IMR-90 (cell line): ENCODE data around the gene CDH23. TPM values are rescaled to one million over a fixed set of nuclear protein-coding genes. Genes with fewer than 3 reads are reported as not detected.

Experiments used
- ATAC-seq: fragments of 200-7000 bp; cut with Tn5 transposase; 2 replicates; pipeline ENCODE4 v1.9.1; 2020; ENCODE audit warnings: low read depth, mild to moderate bottlenecking, moderate library complexity
- BruUV-seq: library from RNA; stranded (reverse); fragments of 400-500 nt; replicated peaks from 2 replicates; lab custom pipeline; 2021; lab: Mats Ljungman, UMichigan
- CTCF ChIA-PET: fragments of 300-600 bp; formaldehyde crosslinking; extraction: SDS; loops from one replicate; lab custom pipeline; 2021; ENCODE audit warnings: antibody characterized with exemption; lab: Yijun Ruan, JAX
- POLR2A ChIA-PET: fragments of 300-600 bp; sonication (Branson Sonifier 250); formaldehyde crosslinking; loops from one replicate; lab custom pipeline; 2022; ENCODE audit warnings: antibody characterized with exemption; ENCODE audit not compliant: unreplicated experiment; lab: Charles Lee
- DNase-seq: peaks from one replicate; pipeline ENCODE4 v3.0.0; 2013
- H2AFZ ChIP-seq: replicated peaks from 2 replicates; pipeline ENCODE3; 2013; ENCODE audit warnings: low read length, mild to moderate bottlenecking; ENCODE audit not compliant: poor library complexity
- H2AK5ac ChIP-seq: 2 replicates; pipeline ENCODE4 v1.6.1; 2013; ENCODE audit warnings: low read depth, low read length, inconsistent platforms
- H2AK9ac ChIP-seq: replicated peaks from 2 replicates; pipeline ENCODE3; 2013; ENCODE audit warnings: mild to moderate bottlenecking, low read depth, low read length, moderate library complexity; ENCODE audit not compliant: poor library complexity
- H2BK120ac ChIP-seq: 2 replicates; pipeline ENCODE4 v1.6.1; 2013; ENCODE audit warnings: low read depth, low read length, inconsistent platforms
- H2BK15ac ChIP-seq: 3 replicates; pipeline ENCODE4 v1.6.1; 2013; ENCODE audit warnings: low read depth, low read length, inconsistent platforms
- H2BK20ac ChIP-seq: 2 replicates; pipeline ENCODE4 v1.6.1; 2013; ENCODE audit warnings: low read depth, mild to moderate bottlenecking, inconsistent platforms, low read length, moderate library complexity
- H2BK5ac ChIP-seq: 2 replicates; pipeline ENCODE4 v1.6.1; 2013; ENCODE audit warnings: mild to moderate bottlenecking, low read depth, low read length, inconsistent platforms; ENCODE audit not compliant: poor library complexity, severe bottlenecking
- H3K14ac ChIP-seq: replicated peaks from 2 replicates; pipeline ENCODE4 v1.6.1; 2013; ENCODE audit warnings: low read depth, low read length, inconsistent platforms
- H3K18ac ChIP-seq: 2 replicates; pipeline ENCODE4 v1.6.1; 2013; ENCODE audit warnings: low read depth, low read length, control low read depth
- H3K23ac ChIP-seq: 2 replicates; pipeline ENCODE4 v1.6.1; 2013; ENCODE audit warnings: low read depth, low read length, inconsistent platforms
- H3K27ac ChIP-seq: 2 replicates; pipeline ENCODE4 v1.5.1; 2013; ENCODE audit warnings: mild to moderate bottlenecking, control low read depth, low read length; ENCODE audit not compliant: insufficient read depth
- H3K27me3 ChIP-seq: 2 replicates; pipeline ENCODE4 v1.6.1; 2013; ENCODE audit warnings: low read length; ENCODE audit not compliant: control insufficient read depth, insufficient read depth
- H3K36me3 ChIP-seq: 2 replicates; pipeline ENCODE4 v1.6.1; 2013; ENCODE audit warnings: low read length, mixed read lengths; ENCODE audit not compliant: control insufficient read depth, insufficient read depth
- H3K4ac ChIP-seq: 2 replicates; pipeline ENCODE4 v1.6.1; 2013; ENCODE audit warnings: low read depth, low read length, inconsistent platforms
- H3K4me1 ChIP-seq: 2 replicates; pipeline ENCODE4 v1.6.1; 2013; ENCODE audit warnings: low read length, mixed read lengths; ENCODE audit not compliant: control insufficient read depth, insufficient read depth
- H3K4me2 ChIP-seq: 2 replicates; pipeline ENCODE4 v1.6.1; 2013; ENCODE audit warnings: low read depth, mild to moderate bottlenecking, control low read depth, low read length, moderate library complexity
- H3K4me3 ChIP-seq: 2 replicates; pipeline ENCODE4 v1.5.1; 2013; ENCODE audit warnings: low read depth, mild to moderate bottlenecking, control low read depth, low read length, moderate library complexity; ENCODE audit not compliant: insufficient read depth
- H3K56ac ChIP-seq: 2 replicates; pipeline ENCODE4 v1.6.1; 2013; ENCODE audit warnings: low read length, inconsistent platforms; ENCODE audit not compliant: insufficient read depth; ENCODE audit errors: extremely low read depth
- H3K79me1 ChIP-seq, 2 experiments: 2 replicates each; pipeline ENCODE4 v1.6.1; 2013; ENCODE audit warnings: low read length in 2 of 2, inconsistent platforms in 1 of 2, low read depth in 1 of 2
- H3K9ac ChIP-seq: 2 replicates; pipeline ENCODE4 v1.6.1; 2013; ENCODE audit warnings: low read depth, low read length, control low read depth
- H3K9me1 ChIP-seq: 2 replicates; pipeline ENCODE4 v1.6.1; 2013; ENCODE audit warnings: low read length, inconsistent platforms; ENCODE audit not compliant: insufficient read depth
- H3K9me3 ChIP-seq: 2 replicates; pipeline ENCODE4 v1.6.1; 2013; ENCODE audit warnings: low read length; ENCODE audit not compliant: control insufficient read depth, insufficient read depth
- H4K20me1 ChIP-seq: 2 replicates; pipeline ENCODE4 v1.6.1; 2013; ENCODE audit warnings: low read length, inconsistent platforms; ENCODE audit not compliant: insufficient read depth
- H4K5ac ChIP-seq: 2 replicates; pipeline ENCODE4 v1.6.1; 2013; ENCODE audit warnings: mild to moderate bottlenecking, low read depth, low read length, control low read depth
- H4K8ac ChIP-seq, 2 experiments: 2 replicates each; pipeline ENCODE4 v1.6.1; 2013; ENCODE audit warnings: low read depth in 2 of 2, low read length in 2 of 2, control low read depth in 1 of 2, inconsistent platforms in 1 of 2
- H4K91ac ChIP-seq: 2 replicates; pipeline ENCODE4 v1.6.1; 2013; ENCODE audit warnings: low read depth, low read length, inconsistent platforms; ENCODE audit not compliant: insufficient read depth
- BHLHE40 ChIP-seq: fragments of 150-350 bp; IDR thresholded peaks from 2 replicates; pipeline ENCODE4 v1.6.1; 2016; ENCODE audit warnings: mild to moderate bottlenecking, low read depth, low read length
- CEBPB ChIP-seq: IDR thresholded peaks from 2 replicates; pipeline ENCODE4 v1.6.1; 2012; ENCODE audit warnings: low read depth, low read length, improper control_type of control experiment
- CHD1 ChIP-seq: IDR thresholded peaks from 2 replicates; pipeline ENCODE4 v1.6.1; 2012; ENCODE audit warnings: low read depth, low read length, improper control_type of control experiment
- CTCF ChIP-seq: conservative IDR thresholded peaks from 2 replicates; pipeline ENCODE4 v1.5.1; 2012; ENCODE audit warnings: mild to moderate bottlenecking, low read depth, low read length, improper control_type of control experiment
- ELK1 ChIP-seq: fragments of 150-350 bp; IDR thresholded peaks from 2 replicates; pipeline ENCODE4 v1.6.1; 2016; ENCODE audit warnings: low read depth, mild to moderate bottlenecking, low read length, moderate library complexity, borderline replicate concordance
- MAFK ChIP-seq: IDR thresholded peaks from 2 replicates; pipeline ENCODE4 v1.6.1; 2012; ENCODE audit warnings: low read depth, low read length, improper control_type of control experiment
- MAZ ChIP-seq: IDR thresholded peaks from 2 replicates; pipeline ENCODE4 v1.6.1; 2012; ENCODE audit warnings: low read depth, mild to moderate bottlenecking, low read length, improper control_type of control experiment, moderate library complexity, borderline replicate concordance
- MXI1 ChIP-seq: IDR thresholded peaks from 2 replicates; pipeline ENCODE4 v1.6.1; 2012; ENCODE audit warnings: low read depth, mild to moderate bottlenecking, low read length, moderate library complexity, borderline replicate concordance
- NFE2L2 ChIP-seq: fragments of 150-350 bp; IDR thresholded peaks from 2 replicates; pipeline ENCODE4 v1.6.1; 2016; ENCODE audit warnings: low read depth, mild to moderate bottlenecking, low read length
- POLR2A ChIP-seq: IDR thresholded peaks from 2 replicates; pipeline ENCODE4 v1.6.1; 2012; ENCODE audit warnings: mild to moderate bottlenecking, low read depth, low read length
- RAD21 ChIP-seq: IDR thresholded peaks from 2 replicates; pipeline ENCODE4 v1.6.1; 2012; ENCODE audit warnings: low read length, improper control_type of control experiment
- RCOR1 ChIP-seq: IDR thresholded peaks from 2 replicates; pipeline ENCODE4 v1.6.1; 2012; ENCODE audit warnings: mild to moderate bottlenecking, low read length, improper control_type of control experiment; ENCODE audit not compliant: insufficient replicate concordance
- RFX5 ChIP-seq: IDR thresholded peaks from 2 replicates; pipeline ENCODE4 v1.8.0; 2012; ENCODE audit warnings: low read depth, mild to moderate bottlenecking, low read length, moderate library complexity
- SMC3 ChIP-seq: fragments of 150-350 bp; IDR thresholded peaks from 2 replicates; pipeline ENCODE4 v1.6.1; 2016; ENCODE audit warnings: low read depth, mild to moderate bottlenecking, antibody characterized with exemption, low read length, moderate library complexity
- WGBS, 2 experiments: methylation state at CpG; one replicate each; pipeline versions ENCODE4 v1.1.5 to v1.1.7; 2013; ENCODE audit warnings: missing lambda C conversion rate in 2 of 2; ENCODE audit not compliant: insufficient read length in 1 of 2; ENCODE audit errors: extremely low coverage in 2 of 2; 5-methylcytosine and 5-hydroxymethylcytosine counted together
- dilution Hi-C: fragments of 300-500 bp; cut with HindIII; formaldehyde crosslinking; loops from one replicate; pipeline ENCODE4 v1.14.3; 2018; ENCODE audit warnings: low sequenced_read_pairs; ENCODE audit not compliant: unreplicated experiment
- in situ Hi-C: fragments of 300-500 bp; cut with MboI; formaldehyde crosslinking; loops from 3 replicates; pipeline ENCODE4 v1.14.3; 2019; ENCODE audit warnings: low sequenced_read_pairs, inconsistent platforms, mixed read lengths
- intact Hi-C: fragments of 100-400 bp; cut with micrococcal nuclease; formaldehyde crosslinking; loops from 2 replicates; pipeline ENCODE4 v1.10.0; 2022
- polyA plus RNA-seq, 3 experiments: library from polyadenylated mRNA; depleted of rRNA; stranded (reverse); fragments of >200 nt; gene quantifications; 2 replicates each; pipeline ENCODE4 v1.2.3, GENCODE V29; 2012; ENCODE audit warnings: low replicate concordance in 1 of 3
- total RNA-seq: library from RNA; depleted of rRNA; stranded (reverse); fragments of >200 nt; gene quantifications from 2 replicates; pipeline ENCODE4 v1.2.3, GENCODE V29; 2012
- TF ChIP-seq, protein P1 (sequence below): fragments of 150-350 bp; IDR thresholded peaks from 2 replicates; pipeline ENCODE4 v1.6.1; 2017; ENCODE audit warnings: mild to moderate bottlenecking, antibody characterized with exemption, low read length, low read depth

Gene CDH23
- total and polyA plus RNA-seq, 2 of the 4 experiments (the other 2 are of a cell fraction): under 0.01 to 0.03 TPM

DNA sequence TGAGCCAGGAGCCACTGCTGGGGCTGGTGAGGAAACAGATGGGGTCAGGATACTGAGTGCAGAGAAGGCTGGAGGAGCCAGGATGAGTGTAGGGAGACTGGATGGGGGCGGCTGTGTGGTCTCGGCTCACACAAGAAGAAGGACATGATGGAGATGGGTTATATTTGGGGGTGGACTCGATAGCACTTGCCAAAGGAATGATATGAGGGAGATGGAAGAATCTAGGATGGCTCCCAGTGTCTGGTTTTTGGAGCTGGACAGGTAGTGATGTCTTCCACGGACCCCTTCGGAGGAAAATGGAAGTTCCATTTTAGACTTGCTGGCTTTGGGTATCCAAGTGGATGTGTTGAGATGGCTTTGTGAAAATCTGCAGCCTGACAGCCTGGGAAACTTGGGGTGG, 83.9 kb downstream of the CDH23 start:
- intact Hi-C loops: no loop called here
- Histone ChIP-seq H3K9me1 (no peaks in the 10 kb centered on the region), H4K5ac (no peak overlapping the region), H3K4me3 (no peak overlapping the region), H3K4me2 (no peak overlapping the region), H3K56ac (no peak overlapping the region), H2AK5ac (no peak overlapping the region), H3K23ac (no peak overlapping the region), H3K14ac (no peak overlapping the region), H4K8ac (no peak overlapping the region), H3K27me3 (peaks cover 55% of the 10 kb centered on the region), H3K9me3 (no peaks in the 10 kb centered on the region), H2BK20ac (no peak overlapping the region), H3K79me1 (no peaks in the 10 kb centered on the region), H3K4ac (no peak overlapping the region), H3K4me1 (no peaks in the 10 kb centered on the region), H2BK5ac (no peak overlapping the region), H2AK9ac (no peak overlapping the region), H2BK15ac (no peak overlapping the region), H3K18ac (no peak overlapping the region), H4K20me1 (no peaks in the 10 kb centered on the region), H3K9ac (no peak overlapping the region), H3K36me3 (no peaks in the 10 kb centered on the region), H3K27ac (no peak overlapping the region), H4K91ac (no peak overlapping the region), H2AFZ (no peak overlapping the region), H2BK120ac (no peak overlapping the region)
- BruUV-seq: no TSS peak
- ChIA-PET POLR2A (no interaction called here), CTCF (no interaction called here)
- no peak for TF ChIP-seq RFX5
- no peak for TF ChIP-seq MAFK
- no peak for TF ChIP-seq NFE2L2
- no peak for TF ChIP-seq CTCF
- TF ChIP-seq SMC3: no peak
- no peak for TF ChIP-seq MXI1
- TF ChIP-seq RCOR1: no peak
- no peak for TF ChIP-seq ELK1
- TF ChIP-seq MAZ: no peak
- no peak for TF ChIP-seq CEBPB
- no peak for TF ChIP-seq RAD21
- TF ChIP-seq BHLHE40: no peak
- no peak for TF ChIP-seq POLR2A
- TF ChIP-seq CHD1: no peak
- TF ChIP-seq, protein P1, sequence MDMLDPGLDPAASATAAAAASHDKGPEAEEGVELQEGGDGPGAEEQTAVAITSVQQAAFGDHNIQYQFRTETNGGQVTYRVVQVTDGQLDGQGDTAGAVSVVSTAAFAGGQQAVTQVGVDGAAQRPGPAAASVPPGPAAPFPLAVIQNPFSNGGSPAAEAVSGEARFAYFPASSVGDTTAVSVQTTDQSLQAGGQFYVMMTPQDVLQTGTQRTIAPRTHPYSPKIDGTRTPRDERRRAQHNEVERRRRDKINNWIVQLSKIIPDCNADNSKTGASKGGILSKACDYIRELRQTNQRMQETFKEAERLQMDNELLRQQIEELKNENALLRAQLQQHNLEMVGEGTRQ: no peak
- DNase-seq (no peak), ATAC-seq (no peak)
- WGBS, 2 experiments: 87% methylated on average over 3 of the region's 5 CpGs; no CpG with 5 or more reads in 1 of the 2 experiments
- in situ Hi-C loops: no loop called here
- dilution Hi-C loops: no loop called here
